Right hindlimb (tissue), 1 donor: ENCODE results near the gene KRTAP12-4.
"Not testable (repeated sequence)": the region's sequence is repeated elsewhere in the genome, so short reads cannot be mapped to it uniquely, and the experiment has no call there.

ENCODE experiments used
- DNase-seq: peaks from one replicate; pipeline ENCODE4 v3.0.0-alpha.2; 2018

Gene KRTAP12-4

DNA sequence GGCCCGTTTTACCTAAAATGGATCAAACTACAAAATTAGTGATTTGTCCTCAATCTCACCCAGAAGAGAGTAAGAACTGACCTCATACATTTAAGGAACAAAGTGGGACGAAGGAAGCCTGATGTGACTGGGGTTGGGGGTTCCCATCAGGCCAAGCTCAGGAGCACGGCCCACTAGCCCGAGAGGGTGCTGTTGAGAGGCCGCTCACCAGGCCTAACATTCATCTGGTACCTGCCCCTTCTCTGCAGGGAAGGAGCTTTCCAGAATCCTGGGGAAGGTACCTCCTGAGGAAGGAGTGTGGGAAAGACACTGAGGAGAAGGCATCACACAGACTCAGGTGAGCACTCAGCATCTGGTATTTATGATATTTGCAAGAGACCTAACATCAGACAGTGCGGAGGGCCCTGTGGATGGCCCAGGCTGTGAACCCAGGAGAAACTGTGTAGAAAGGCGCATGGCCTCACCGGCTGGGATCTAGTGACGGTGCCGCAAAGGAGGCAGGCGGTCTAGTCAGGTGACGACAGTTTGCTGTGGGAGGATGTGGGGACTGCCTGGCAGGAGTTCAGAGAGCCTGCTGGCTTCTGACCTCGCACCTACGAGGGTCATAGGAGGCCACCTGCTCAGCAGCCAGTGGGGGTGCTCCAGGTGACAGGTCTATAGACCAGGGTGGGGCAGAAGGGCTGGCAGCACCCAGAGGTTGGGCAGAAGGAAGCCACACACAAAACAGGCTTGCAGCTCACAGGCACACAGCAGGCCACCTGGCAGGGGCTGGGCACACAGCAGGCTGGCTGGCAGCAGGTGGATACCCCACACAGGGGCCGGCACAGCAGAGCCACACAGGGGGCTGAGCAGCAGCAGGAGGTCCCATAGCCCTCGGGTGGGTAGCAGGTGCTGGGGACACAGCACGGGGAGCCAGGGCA, 543 bp downstream of the KRTAP12-4 start:
- DNase-seq: no peak

DNA sequence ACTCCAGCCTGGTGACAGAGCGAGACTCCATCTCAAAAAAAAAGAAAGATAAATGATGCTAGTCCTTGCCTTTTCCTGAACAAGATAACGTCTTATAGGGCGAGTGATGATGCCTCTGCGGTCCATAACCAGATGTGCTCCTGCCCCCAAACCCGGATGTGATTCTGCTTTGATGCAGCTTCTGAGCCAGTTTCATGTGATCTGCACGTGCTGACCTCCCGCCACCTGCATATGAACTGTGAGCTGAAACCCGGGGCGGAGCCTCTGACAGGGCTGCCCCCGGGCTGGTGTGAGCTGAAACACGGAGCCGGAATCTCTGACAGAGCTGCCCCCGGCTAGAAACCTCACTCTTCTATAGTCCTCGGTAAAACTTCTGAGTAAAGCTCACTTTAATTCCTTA, 1.3 kb downstream of the KRTAP12-4 start:
- DNase-seq: no peak

DNA sequence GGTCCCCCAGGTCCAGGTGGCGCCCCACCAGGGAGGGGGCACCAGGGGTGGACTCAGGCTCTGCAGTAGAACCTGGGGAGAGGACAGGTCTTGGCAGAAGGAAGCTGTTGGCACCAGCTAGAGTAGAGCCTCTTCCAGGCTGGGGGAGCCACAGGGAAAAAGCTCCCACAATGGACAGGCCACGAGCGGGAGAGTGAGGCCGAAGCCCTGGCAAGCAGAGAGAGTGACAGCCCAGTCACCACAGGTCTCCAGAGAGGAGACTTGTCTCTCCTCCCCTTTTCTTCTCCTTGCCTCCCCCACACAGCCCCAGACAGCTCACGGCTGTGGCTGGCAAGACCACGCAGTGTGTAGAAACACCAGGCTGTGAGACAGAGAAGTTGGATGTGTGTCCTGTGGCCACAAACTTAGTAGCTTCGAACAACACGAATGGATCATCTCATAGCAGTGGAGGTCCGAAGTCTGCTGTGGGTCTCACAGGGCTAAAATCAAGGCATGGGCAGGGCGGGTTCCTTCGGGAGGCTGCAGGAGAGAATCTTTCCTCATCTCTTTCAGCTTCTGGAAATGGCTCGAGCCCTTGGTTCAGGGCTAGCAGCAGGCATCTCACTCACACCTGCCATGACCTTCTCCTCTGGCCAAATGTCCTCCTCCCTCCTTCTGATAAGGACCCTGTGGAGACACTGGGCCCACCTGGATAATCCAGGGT, 3.3 kb downstream of the KRTAP12-4 start:
- no peak for DNase-seq

DNA sequence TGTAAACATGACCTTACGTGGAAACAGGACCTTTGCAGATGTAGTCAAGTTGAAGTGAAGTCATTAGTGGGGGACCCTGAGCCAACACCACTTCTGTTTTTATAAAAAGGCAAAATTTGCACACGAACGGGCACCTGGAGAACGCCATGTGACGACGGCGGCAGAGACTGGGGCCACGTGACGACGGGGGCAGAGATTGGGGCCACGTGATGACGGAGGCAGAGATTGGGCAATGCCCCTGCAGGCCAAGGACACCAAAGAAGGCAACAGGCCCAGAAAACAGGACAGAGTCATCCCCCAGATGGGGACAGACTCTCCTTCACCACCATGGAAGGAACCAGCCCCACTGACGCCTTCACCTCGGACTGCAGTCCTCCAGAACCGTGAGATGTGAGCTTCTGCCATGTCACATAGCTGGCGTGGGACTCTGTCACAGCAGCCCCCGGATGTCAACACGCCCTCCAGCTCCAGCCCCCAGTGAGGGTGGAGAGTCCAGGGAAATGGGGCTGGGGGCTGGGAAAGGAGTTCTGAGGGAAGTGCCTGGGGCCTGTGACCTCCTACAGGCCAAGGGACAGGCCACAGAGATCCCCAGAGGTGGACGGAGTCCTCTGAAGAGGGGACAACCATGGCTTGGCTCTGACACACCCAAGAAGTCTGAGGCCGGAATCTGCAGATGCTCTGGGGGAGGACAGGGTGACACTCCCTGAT, 4.0 kb downstream of the KRTAP12-4 start:
- DNase-seq: no peak

DNA sequence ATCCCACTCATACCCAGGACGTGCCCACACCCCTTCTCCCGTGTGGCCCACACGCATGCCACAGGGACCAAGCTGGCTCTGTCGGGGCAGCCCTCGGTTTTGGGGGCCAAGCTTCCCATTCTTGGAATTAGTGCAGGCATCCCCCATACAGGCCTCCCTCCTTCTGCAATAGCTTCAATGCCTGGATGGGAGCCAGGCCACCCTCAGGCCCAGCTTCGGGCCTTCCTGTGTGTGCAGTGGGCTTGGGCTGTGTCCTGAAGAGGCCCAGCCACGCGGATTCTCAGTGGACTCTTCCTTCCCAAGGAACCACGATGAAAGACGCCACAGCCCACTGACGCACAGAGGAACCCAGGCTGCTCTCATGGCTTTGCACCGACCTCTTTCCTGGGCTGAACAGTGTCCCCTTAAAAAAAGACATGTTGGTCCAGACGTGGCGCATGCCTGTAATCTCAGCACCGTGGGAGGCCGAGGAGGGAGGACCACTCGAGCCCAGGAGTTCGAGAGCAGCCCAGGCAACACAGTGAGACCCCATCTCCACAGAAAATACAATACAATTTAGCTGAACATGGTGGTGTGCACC, 4.8 kb downstream of the KRTAP12-4 start:
- DNase-seq: no peak

DNA sequence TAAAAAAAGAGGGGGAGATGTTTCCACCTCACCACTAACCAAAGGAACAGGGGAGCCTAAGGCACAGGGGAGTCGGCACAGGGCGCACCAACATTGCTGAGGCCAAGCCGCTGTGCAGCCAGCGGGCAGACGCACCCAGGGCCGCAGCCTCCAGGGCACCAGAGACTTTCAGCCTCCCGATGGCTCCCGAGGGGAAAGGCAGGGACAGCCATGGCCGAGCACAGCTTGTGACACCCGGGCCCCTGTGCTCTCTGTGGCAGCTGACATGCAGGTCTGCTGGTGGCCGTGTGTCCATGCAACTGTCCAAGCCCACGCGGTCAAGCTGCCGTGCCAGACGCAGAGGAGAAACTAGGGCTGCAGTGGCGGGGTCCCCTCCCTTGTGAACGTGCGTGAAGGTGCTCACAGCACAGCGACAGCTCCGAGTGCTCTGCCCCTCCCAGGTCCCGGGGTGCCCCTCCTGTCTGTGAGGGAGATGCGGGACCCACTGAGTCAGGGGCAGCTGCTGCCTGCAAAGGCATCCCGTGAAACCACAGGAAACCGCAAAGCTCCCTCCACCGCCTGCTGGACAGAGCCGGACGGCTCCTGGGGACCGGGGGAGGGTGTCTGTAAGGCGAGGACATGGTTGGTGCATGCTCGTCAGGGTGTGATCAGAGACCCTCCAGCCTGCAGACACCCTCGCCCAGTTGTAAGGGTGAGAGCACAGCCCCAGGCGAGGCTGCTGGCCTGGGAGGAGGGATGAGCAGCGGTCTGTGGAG, 5.7 kb downstream of the KRTAP12-4 start:
- DNase-seq: no peak

DNA sequence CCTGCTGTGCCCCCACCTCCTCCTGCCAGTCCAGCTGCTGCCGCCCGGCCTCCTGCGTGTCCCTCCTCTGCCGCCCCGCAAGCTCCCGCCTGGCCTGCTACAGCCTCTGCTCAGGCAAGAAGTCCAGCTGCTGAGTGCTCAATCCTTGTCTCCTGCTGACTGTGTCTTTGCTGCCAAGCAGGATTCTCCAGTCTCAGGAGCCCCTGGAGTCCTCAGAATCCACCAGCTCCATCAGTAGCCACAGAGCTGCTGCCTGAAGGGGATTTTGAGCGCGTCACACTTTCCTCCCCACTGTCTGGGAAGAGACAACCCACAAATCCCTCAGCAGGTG, 7.3 kb downstream of the KRTAP12-4 start:
- no peak for DNase-seq

DNA sequence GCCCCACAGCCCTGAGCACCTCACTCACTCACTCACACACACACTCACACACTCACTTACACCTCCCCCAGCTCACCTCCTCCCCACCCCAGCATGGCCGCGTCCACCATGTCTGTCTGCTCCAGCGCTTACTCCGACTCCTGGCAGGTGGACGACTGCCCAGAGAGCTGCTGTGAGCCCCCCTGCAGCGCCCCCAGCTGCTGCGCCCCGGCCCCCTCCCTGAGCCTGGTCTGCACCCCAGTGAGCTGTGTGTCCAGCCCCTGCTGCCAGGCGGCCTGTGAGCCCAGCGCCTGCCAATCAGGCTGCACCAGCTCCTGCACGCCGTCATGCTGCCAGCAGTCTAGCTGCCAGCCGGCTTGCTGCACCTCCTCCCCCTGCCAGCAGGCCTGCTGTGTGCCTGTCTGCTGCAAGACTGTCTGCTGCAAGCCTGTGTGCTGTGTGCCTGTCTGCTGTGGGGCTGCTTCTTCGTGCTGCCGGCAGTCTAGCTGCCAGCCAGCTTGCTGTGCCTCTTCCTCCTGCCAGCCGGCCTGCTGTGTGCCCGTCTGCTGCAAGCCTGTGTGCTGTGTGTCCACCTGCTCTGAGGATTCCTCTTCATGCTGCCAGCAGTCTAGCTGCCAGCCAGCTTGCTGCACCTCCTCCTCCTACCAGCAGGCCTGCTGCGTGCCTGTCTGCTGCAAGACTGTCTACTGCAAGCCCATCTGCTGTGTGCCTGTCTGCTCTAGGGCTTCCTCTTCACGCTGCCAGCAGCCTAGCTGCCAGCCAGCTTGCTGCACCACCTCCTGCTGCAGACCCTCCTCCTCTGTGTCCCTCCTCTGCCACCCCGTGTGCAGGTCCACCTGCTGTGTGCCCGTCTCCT, 7.9 kb downstream of the KRTAP12-4 start, which contains the start of gene KRTAP10-11:
TSS of gene KRTAP10-11 (plus strand) at position 49 of the 856 bp plus-strand sequence. CDS start at position 94, 45 bp downstream.
- not testable (repeated sequence) for DNase-seq

DNA sequence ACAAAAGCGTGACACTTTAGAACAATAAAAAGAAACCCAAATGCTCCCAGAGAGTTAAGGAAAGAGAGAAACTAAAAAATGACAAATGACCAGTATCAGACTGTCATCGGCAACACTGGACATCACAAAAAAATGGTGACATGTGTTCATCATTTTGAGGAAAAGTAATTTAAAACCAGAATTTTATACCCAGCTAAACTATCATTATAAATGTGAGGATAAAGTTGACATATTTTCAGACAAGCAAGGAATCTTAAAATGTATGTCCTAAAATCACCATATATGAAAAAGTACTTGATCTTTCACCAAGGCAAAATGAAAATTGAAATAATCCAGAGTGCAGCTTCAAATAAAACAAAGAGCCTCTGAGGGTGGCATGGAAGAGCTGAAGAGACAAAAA, 9.6 kb downstream of the KRTAP12-4 start:
- no peak for DNase-seq

DNA sequence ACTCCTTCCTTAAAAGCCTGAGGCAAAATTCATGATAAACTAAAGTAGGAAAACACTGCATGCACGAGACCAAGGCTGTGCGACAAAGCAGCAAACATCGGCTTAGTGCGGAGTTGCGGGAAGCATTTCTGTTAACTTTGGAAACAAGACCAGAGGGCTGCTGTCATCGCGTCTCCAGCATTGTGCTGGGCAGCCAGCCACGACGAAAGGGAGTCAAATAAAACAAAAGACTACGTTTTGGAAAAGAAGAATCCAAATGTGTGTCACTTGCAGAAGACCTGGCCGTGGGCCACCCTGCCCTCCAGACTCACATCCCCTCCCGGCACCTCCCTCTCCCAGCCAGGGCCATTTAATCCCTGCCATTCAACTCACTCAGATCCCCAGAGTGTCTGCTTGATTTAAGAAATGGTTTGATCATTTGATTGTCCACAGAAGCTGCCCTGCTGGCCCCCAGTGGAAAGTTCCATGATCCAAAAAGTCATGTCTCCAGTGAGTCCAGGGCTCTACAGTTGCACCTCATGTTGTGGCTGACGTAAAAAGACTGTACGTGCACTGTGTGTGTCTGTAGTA, 10.6 kb downstream of the KRTAP12-4 start:
- DNase-seq: no peak

DNA sequence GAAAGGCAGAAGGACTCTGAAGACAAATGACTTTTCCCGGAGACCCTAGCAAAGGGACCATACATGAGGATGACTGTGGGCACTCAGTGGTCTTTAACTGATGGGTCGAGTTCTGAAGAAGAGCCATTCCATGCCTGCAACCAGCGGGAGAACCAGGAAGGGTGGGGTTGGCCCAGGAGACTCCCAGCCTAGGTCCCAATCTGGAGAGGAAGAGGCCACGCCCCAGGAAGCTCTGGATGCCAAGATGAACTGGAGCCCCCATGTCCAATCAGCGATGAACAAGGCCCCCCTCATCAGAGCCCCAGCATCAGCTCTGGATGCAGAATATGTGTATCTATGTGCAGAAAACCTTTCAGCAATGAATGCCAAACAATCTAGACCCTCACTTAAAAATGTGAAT, 13.7 kb downstream of the KRTAP12-4 start:
- DNase-seq: no peak

DNA sequence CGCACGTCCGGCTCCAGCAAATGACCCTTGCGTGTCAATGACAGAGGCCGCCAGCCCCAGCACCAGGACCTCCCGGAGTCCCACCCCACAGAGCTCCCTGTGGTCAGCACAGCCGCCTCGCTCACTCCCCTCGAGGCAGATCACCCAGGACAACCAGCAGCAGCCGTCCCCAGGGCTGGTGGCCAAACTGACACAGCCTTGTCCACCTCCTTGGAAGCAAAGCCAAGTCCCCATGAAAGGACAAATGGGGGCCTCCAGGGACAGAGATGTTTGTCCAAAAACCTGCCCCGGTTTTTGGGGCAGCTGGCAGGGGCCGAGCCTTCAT, 15.2 kb downstream of the KRTAP12-4 start:
- no peak for DNase-seq

DNA sequence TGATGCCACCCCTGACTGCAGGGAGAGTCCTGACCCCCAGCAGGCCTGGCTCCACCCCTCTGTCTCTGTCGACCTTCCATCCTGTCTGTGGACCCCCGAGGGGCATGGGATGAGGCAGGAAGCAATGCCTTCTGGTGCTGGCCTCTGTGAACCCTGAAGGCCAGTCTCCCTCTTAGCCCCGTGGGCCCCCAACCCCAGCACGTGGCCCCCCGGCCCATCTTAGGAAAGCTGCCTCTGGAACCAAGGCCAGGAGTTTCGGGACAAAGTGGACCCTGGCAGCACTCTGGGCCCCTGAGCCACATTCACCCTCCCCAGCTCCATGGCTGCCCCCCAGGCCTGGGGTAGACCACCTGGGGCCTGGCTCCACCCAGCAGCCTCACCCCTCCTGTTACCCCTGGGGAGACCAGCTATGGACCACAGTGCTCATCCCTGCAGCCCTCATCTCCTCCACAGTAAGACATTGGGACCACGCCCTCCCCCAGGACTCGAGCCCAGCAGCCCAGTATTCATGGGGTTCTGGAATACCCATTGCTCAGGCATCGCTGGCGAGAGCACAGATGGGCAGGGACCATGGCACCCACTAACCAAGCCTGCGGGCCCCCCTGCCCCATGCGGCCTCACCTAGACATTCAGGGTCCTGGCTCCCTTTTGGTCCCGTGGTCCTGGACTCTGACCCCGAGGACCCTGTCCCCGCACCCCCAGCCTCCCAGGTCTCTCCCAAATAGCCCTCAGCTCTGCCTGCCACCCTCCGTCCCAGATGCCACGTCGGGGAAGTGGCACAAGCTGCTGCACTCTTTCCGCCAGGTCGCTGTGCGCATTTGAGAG, 15.7 kb downstream of the KRTAP12-4 start:
- not testable (repeated sequence) for DNase-seq

DNA sequence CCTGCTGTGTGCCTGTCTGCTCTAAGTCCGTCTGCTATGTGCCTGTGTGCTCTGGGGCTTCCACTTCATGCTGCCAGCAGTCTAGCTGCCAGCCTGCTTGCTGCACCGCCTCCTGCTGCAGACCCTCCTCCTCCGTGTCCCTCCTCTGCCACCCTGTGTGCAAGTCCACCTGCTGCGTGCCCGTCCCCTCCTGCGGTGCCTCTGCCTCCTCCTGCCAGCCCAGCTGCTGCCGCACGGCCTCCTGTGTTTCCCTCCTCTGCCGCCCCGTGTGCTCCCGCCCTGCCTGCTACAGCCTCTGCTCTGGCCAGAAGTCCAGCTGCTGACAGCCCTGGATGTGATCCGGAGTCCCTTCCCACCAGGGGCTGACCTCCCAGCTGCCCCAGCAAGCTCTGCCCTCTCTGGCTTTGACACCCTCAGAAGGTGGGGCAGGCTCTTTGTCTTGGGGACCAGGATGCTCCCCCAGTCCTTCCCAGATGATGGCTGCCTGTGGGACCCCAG, 16.6 kb downstream of the KRTAP12-4 start:
- DNase-seq: not testable (repeated sequence)

DNA sequence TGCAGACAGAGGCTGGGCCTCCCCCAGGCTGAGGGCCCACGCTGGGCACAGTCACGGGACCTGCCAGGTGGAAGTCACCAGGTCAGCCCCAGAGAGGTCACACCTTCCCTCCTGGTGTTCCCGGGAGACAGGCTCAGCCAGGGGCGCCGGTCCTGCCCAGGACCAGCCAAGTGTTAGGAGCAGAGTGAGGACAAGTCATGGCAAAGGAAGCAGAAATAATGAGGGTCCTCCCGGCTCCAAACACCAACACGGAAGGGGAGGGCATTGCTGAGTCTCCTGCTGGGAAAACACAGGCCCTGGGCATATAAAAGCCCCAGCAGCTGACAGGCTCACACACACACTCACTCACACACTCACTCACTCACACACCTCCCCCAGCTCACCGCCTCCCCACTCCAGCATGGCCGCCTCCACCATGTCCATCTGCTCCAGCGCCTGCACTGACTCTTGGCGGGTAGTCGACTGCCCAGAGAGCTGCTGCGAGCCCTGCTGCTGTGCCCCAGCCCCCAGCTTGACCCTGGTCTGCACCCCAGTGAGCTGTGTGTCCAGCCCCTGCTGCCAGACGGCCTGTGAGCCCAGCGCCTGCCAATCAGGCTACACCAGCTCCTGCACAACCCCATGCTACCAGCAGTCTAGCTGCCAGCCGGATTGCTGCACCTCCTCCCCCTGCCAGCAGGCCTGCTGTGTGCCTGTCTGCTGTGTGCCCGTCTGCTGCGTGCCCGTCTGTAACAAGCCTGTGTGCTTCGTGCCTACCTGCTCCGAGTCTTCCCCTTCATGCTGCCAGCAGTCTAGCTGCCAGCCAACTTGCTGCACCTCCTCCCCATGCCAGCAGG, 17.2 kb downstream of the KRTAP12-4 start, which contains the start of gene KRTAP10-10:
TSS of gene KRTAP10-10 (plus strand) at position 339 of the 833 bp plus-strand sequence. CDS start at position 401, 62 bp downstream.
- no peak for DNase-seq

DNA sequence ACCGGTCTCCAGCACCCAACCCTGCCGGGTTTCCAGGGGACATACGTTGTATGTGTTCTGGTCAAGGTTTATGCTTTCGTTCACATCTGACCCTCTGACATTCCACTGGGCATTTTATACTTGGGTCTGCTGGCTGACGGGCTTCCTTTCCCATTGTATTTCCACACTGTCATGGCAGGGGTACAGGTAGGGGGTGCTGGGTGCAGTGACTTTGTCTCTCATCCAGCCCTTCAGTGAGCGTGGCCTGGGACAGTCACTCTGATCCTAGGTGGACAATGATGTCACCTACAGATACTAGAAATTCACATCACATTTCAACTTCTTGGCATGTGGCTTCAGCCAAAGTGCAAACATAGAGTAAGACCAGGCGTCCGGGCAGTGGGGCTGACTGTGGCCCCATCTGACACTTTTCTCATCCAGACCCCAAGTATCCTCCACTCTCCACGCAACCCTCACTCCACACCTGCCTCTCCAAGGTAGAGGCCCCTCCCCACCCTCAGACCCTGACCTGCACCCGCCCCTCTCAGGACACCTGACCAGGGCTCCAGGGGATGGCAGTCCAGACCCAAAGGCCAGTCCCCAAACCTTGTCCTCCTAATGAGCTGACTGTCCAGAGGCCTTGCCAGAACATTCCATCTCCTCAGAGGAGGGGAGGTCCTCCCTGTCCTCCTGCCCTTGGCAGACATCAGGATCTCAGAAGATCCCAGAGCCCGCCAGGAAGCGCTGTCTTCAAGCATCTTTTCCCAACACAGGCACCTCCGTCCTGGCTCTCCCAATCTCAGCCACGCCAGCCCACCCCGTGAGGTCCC, 18.0 kb downstream of the KRTAP12-4 start:
- no peak for DNase-seq

DNA sequence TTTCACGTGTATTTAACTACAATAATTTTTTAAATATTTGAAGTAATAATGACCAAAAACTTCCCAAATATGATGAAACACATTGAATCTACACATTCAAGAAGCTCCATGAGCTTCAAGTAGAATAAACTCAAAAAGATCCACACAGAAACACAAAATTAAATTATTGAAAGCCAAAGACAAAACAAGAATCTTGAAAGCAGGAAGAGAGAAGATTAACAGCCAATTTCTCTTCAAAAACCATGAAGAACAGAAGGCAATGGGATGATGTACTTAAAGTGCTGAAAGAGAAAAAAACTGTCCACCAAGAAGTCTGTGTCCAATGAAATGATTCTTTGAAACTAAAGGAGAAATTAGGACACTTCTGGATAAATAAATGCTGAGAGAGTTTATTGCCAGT, 22.4 kb downstream of the KRTAP12-4 start:
- no peak for DNase-seq

DNA sequence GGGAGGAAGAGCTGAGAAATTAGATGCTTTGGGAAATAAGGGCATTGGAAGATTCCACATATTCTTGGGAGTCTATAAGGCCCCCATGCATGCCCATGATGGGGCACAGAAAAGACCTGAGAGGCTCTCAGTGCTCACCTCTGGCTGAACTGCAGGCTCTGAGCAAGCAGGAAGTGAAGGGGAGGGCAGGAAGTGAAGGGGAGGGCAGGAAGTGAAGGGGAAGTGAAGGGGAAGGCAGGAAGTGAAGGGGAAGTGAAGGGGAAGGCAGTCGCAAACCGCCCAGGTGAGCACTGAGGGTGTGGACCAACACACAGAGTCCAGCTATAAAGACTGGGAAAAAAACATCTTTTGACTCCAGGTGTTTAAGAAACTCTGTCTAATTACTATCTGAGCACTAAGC, 24.0 kb downstream of the KRTAP12-4 start:
- no peak for DNase-seq
